Nephron (organoid): ENCODE data around the gene SPATS2.

Experiments
- H3K27ac Mint-ChIP-seq, 3 experiments: 2 replicates each; pipeline ENCODE4 v1.8.0; 2020; ENCODE audit warnings: mixed read lengths in 3 of 3, mild to moderate bottlenecking in 2 of 3, moderate library complexity in 1 of 3
- H3K27me3 Mint-ChIP-seq: 2 replicates; pipeline ENCODE4 v1.8.0; 2021; ENCODE audit warnings: low read depth, mild to moderate bottlenecking, moderate library complexity, mixed read lengths
- H3K36me3 Mint-ChIP-seq: 2 replicates; pipeline ENCODE4 v1.8.0; 2020; ENCODE audit warnings: low read depth, mixed read lengths
- H3K4me1 Mint-ChIP-seq: 2 replicates; pipeline ENCODE4 v1.8.0; 2020; ENCODE audit warnings: mixed read lengths
- H3K4me3 Mint-ChIP-seq, 3 experiments: 2 replicates each; pipeline ENCODE4 v1.8.0; 2020; ENCODE audit warnings: mild to moderate bottlenecking in 3 of 3, mixed read lengths in 3 of 3, moderate library complexity in 2 of 3
- H3K9me3 Mint-ChIP-seq: 2 replicates; pipeline ENCODE4 v1.8.0; 2020; ENCODE audit warnings: mixed read lengths
- CTCF ChIP-seq, 3 experiments: fragments of 200-600 bp; sonication (generic); IDR thresholded peaks; one replicate each; pipeline ENCODE4 v1.5.0; 2021; ENCODE audit warnings: antibody characterized with exemption in 3 of 3; ENCODE audit not compliant: unreplicated experiment in 3 of 3

SPATS2 gene

GRCh38 chr12:49339464-49339861 is 27.8 kb upstream of the SPATS2 start:
- TF ChIP-seq CTCF (IDR thresholded peaks at IDR 0.05; ENCODE audit: unreplicated experiment in 3 of 3) = no peak
- Mint-ChIP-seq H3K4me1 (peaks cover 60% of the 10 kb centered on the region), H3K27ac (peak overlapping the region; percentile 33 to 73 (median 55)), H3K9me3 (no peaks in the 10 kb centered on the region), H3K27me3 (peaks cover 91% of the 10 kb centered on the region), H3K36me3 (no peaks in the 10 kb centered on the region), H3K4me3 (peak overlapping the region; percentile 5 to 28 (median 24))

GRCh38 chr12:49340095-49340870 is 27.0 kb upstream of the SPATS2 start:
- Mint-ChIP-seq H3K27ac (peak overlapping the region; percentile 34 to 56 (median 55)), H3K27me3 (peaks cover 91% of the 10 kb centered on the region), H3K4me3 (peak overlapping the region; percentile 22 to 60 (median 29)), H3K9me3 (no peaks in the 10 kb centered on the region), H3K36me3 (no peaks in the 10 kb centered on the region), H3K4me1 (peaks cover 58% of the 10 kb centered on the region)
- no peak for TF ChIP-seq CTCF (IDR thresholded peaks at IDR 0.05; ENCODE audit: unreplicated experiment in 3 of 3)

GRCh38 chr12:49340971-49341776 is 26.1 kb upstream of the SPATS2 start:
- Mint-ChIP-seq H3K27me3 (peaks cover 94% of the 10 kb centered on the region), H3K9me3 (no peaks in the 10 kb centered on the region), H3K4me3 (peak overlapping the region; percentile 22 to 60 (median 32)), H3K36me3 (no peaks in the 10 kb centered on the region), H3K27ac (peak overlapping the region; percentile 34 to 56 (median 55)), H3K4me1 (peaks cover 62% of the 10 kb centered on the region)
- no peak for TF ChIP-seq CTCF (IDR thresholded peaks at IDR 0.05; ENCODE audit: unreplicated experiment in 3 of 3)

- no peaks in the 10 kb centered on the region for H3K9me3 Mint-ChIP-seq
- peak overlapping the region in 1 of 3 experiments; percentile 32 for H3K4me3 Mint-ChIP-seq
- peaks cover 67% of the 10 kb centered on the region for H3K4me1 Mint-ChIP-seq
- peaks cover 96% of the 10 kb centered on the region for H3K27me3 Mint-ChIP-seq
- TF ChIP-seq CTCF (IDR thresholded peaks at IDR 0.05; ENCODE audit: unreplicated experiment in 3 of 3) = no peak
- no peak overlapping the region for H3K27ac Mint-ChIP-seq
- H3K36me3 Mint-ChIP-seq = no peaks in the 10 kb centered on the region
Observed at GRCh38 chr12:49341777-49342065, 25.5 kb upstream of the SPATS2 start.

GRCh38 chr12:49342066-49342913 is 25.0 kb upstream of the SPATS2 start:
- TF ChIP-seq CTCF (IDR thresholded peaks at IDR 0.05; ENCODE audit: unreplicated experiment in 3 of 3) = peak; percentile 97 to 99 (median 97)
- Mint-ChIP-seq H3K36me3 (no peaks in the 10 kb centered on the region), H3K4me3 (peak overlapping the region; percentile 55 to 83 (median 76)), H3K4me1 (peaks cover 70% of the 10 kb centered on the region), H3K27ac (peak overlapping the region in 2 of 3 experiments; percentile 22 to 64), H3K9me3 (no peaks in the 10 kb centered on the region), H3K27me3 (peaks cover 96% of the 10 kb centered on the region)
